A549 treated with RU486 at 1 μM for 4 hours (cell line): Measurements from ENCODE around the gene SLC6A1. TPM values are rescaled to one million over a fixed set of nuclear protein-coding genes. Genes with fewer than 3 reads are reported as not detected.

ENCODE experiments used
- total RNA-seq: library from RNA; stranded (reverse); fragments of 200-300 nt; extraction: Qiagen RNA extraction; gene quantifications from 5 replicates; pipeline ENCODE4 v1.2.3, GENCODE V29; 2022; ENCODE audit warnings: low read depth

Gene SLC6A1
- total RNA-seq, result not detected in 5 replicates

GRCh38 chr3:10992017-10992942, at the start of gene SLC6A1:
Gene SLC6A1, plus strand, starts transcription at chr3:10992748. Its CDS starts 24,464 bp downstream, at chr3:11017212.

Other genes with a start within 250 kb of the SLC6A1 start
- 0.07 to 0.08 TPM in 2 of 5 replicates, not detected in the others for gene SLC6A11, start 176.5 kb upstream of the SLC6A1 start, total RNA-seq
- 7.6 to 10.2 TPM (median 9.3 TPM) in 5 replicates for gene HRH1, start 161.7 kb downstream of the SLC6A1 start, total RNA-seq